MM.1S (cell line): ENCODE results near the gene CGN.

Experiments
- CTCF ChIP-seq: fragments of 300-600 bp; sonication (generic); IDR thresholded peaks from 2 replicates; pipeline ENCODE4 v1.5.1; 2016; ENCODE audit warnings: antibody characterized with exemption, low read length, mixed read lengths
- EZH2 ChIP-seq: fragments of 300-600 bp; sonication (generic); optimal IDR thresholded peaks from 2 replicates; pipeline ENCODE3; 2017; ENCODE audit warnings: low read depth, mild to moderate bottlenecking, antibody characterized with exemption, low read length, mixed read lengths
- EZH2phosphoT487 ChIP-seq: fragments of 300-600 bp; sonication (generic); IDR thresholded peaks from 2 replicates; pipeline ENCODE4 v1.6.1; 2018; ENCODE audit warnings: antibody characterized with exemption, low read length

GRCh38 chr1:151585622-151586021 is 74.4 kb downstream of the CGN start:
- TF ChIP-seq CTCF (no peak), EZH2 (no peak), EZH2phosphoT487 (no peak)
